ENCODE measurements around the gene GMFB.
A peak's percentile ranks its signal among the peaks of the same experiment; 100 is the strongest.
"Not testable (repeated sequence)": the region's sequence is repeated elsewhere in the genome, so short reads cannot be mapped to it uniquely, and the experiment has no call there.

GMFB gene

GRCh38 chr14:54458536-54458935 lies 30.2 kb downstream of the GMFB start:
- not testable (repeated sequence) for DNase-seq (ENCODE audit: low read depth)

- no peak for DNase-seq (ENCODE audit: low read depth)
Observed at GRCh38 chr14:54457609-54457996, 31.2 kb downstream of the GMFB start.

- DNase-seq (ENCODE audit: low read depth): not testable (repeated sequence)
Observed at GRCh38 chr14:54456820-54457608, 31.8 kb downstream of the GMFB start.

GRCh38 chr14:54455363-54455762 lies 33.4 kb downstream of the GMFB start:
- DNase-seq (ENCODE audit: low read depth): no peak

- not testable (repeated sequence) for DNase-seq (ENCODE audit: low read depth)
Observed at GRCh38 chr14:54453990-54454389, 34.8 kb downstream of the GMFB start.

GRCh38 chr14:54453252-54453651 lies 35.5 kb downstream of the GMFB start:
- DNase-seq (ENCODE audit: low read depth): no peak

GRCh38 chr14:54451961-54452360 lies 36.8 kb downstream of the GMFB start:
- DNase-seq (ENCODE audit: low read depth): no peak

- DNase-seq (ENCODE audit: low read depth): no peak
Observed at GRCh38 chr14:54451121-54451601, 37.6 kb downstream of the GMFB start.

- DNase-seq (ENCODE audit: low read depth): no peak
Observed at GRCh38 chr14:54450535-54450934, 38.2 kb downstream of the GMFB start.

- DNase-seq (ENCODE audit: low read depth): no peak
Observed at GRCh38 chr14:54447231-54447692, 41.5 kb downstream of the GMFB start.

GRCh38 chr14:54446161-54446693 lies 42.6 kb downstream of the GMFB start:
- DNase-seq (ENCODE audit: low read depth): no peak

GRCh38 chr14:54444681-54445080 lies 44.1 kb downstream of the GMFB start:
- DNase-seq (ENCODE audit: low read depth): no peak

GRCh38 chr14:54443981-54444380 lies 44.8 kb downstream of the GMFB start:
- no peak for DNase-seq (ENCODE audit: low read depth)

GRCh38 chr14:54442961-54443360 lies 45.8 kb downstream of the GMFB start:
- DNase-seq (ENCODE audit: low read depth): not testable (repeated sequence)

- peak; percentile 89 for DNase-seq (ENCODE audit: low read depth)
Observed at GRCh38 chr14:54440873-54441868, 47.6 kb downstream of the GMFB start, which contains the start of gene CNIH1. Gene CNIH1 (minus strand): TSS chr14:54441374. CDS start chr14:54441327, 47 bp downstream.

- no peak for DNase-seq (ENCODE audit: low read depth)
Observed at GRCh38 chr14:54440476-54440872, 48.3 kb downstream of the GMFB start.

- DNase-seq (ENCODE audit: low read depth): no peak
Observed at GRCh38 chr14:54440037-54440436, 48.7 kb downstream of the GMFB start.

- no peak for DNase-seq (ENCODE audit: low read depth)
Observed at GRCh38 chr14:54438703-54439102, 50.1 kb downstream of the GMFB start.

- not testable (repeated sequence) for DNase-seq (ENCODE audit: low read depth)
Observed at GRCh38 chr14:54437954-54438353, 50.8 kb downstream of the GMFB start.

GRCh38 chr14:54435500-54435981 lies 53.2 kb downstream of the GMFB start:
- DNase-seq (ENCODE audit: low read depth): no peak

GRCh38 chr14:54428527-54428926 lies 60.3 kb downstream of the GMFB start:
- no peak for DNase-seq (ENCODE audit: low read depth)

- no peak for DNase-seq (ENCODE audit: low read depth)
Observed at GRCh38 chr14:54427871-54428270, 60.9 kb downstream of the GMFB start.

Measured in stimulated activated CD8-positive, alpha-beta memory T cell treated with anti-CD3 and anti-CD28 coated beads, Interleukin-12 subunit alpha, Interleukin-12 subunit beta, amount 100 ng/mL, for 4 hours (primary cell).